Skeletal muscle tissue (tissue), 1 donor: ENCODE results near the gene C3orf18. TPM values are rescaled to one million over a fixed set of nuclear protein-coding genes. Genes with fewer than 3 reads are reported as not detected.

ENCODE experiments used
- total RNA-seq: library from RNA; depleted of rRNA; stranded (reverse); fragments of >200 nt; gene quantifications from one replicate; pipeline ENCODE4 v1.2.3, GENCODE V29; 2014

Gene C3orf18
- total RNA-seq, 1 donor from 2014 or later, result 11.5 TPM

Other genes with a start within 250 kb of the C3orf18 start
- 43.8 TPM for gene HYAL2, start 245.0 kb downstream of the C3orf18 start, total RNA-seq
- 7.8 TPM for gene TUSC2, start 239.5 kb downstream of the C3orf18 start, total RNA-seq
- 17.7 TPM for gene RASSF1, start 226.9 kb downstream of the C3orf18 start, total RNA-seq
- gene ZMYND10, start 222.0 kb downstream of the C3orf18 start, total RNA-seq, result 0.52 TPM
- gene NPRL2, start 217.0 kb downstream of the C3orf18 start, total RNA-seq, result 15.7 TPM
- 14.1 TPM for gene CYB561D2, start 216.9 kb downstream of the C3orf18 start, total RNA-seq
- 24.5 TPM for gene TMEM115, start 208.2 kb downstream of the C3orf18 start, total RNA-seq
- 1.0 TPM for gene CACNA2D2, start 64.1 kb downstream of the C3orf18 start, total RNA-seq
- gene HEMK1, start 1.8 kb upstream of the C3orf18 start, total RNA-seq, result 7.8 TPM
- 4.7 TPM for gene CISH, start 44.0 kb upstream of the C3orf18 start, total RNA-seq
- 20.9 TPM for gene MAPKAPK3, start 49.4 kb upstream of the C3orf18 start, total RNA-seq
- 0.52 TPM for gene DOCK3, start 107.2 kb upstream of the C3orf18 start, total RNA-seq